ENCODE results near the gene C10orf90. TPM values are rescaled to one million over a fixed set of nuclear protein-coding genes. Genes with fewer than 3 reads are reported as not detected.

C10orf90 gene, protein sequence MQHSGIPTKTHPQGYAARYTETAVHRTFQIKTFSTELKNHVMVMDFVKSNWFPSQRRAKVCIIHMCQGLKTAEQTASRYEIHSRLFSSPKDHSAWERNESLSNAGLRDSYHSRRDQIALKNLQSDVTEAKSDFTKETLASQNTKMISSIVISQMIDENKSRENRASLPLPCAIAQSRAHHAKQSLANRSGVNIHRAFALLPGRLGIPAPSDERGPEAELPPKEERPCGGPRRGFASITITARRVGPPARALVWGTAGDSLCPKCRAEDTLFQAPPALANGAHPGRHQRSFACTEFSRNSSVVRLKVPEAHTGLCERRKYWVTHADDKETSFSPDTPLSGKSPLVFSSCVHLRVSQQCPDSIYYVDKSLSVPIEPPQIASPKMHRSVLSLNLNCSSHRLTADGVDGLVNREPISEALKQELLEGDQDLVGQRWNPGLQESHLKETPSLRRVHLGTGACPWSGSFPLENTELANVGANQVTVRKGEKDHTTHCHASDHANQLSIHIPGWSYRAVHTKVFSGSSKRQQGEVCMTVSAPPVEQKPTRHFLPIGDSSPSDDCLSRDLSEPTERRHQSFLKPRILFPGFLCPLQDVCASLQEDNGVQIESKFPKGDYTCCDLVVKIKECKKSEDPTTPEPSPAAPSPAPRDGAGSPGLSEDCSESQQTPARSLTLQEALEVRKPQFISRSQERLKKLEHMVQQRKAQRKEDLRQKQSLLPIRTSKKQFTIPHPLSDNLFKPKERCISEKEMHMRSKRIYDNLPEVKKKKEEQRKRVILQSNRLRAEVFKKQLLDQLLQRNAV
- 0.41 TPM for total RNA-seq

DNA sequence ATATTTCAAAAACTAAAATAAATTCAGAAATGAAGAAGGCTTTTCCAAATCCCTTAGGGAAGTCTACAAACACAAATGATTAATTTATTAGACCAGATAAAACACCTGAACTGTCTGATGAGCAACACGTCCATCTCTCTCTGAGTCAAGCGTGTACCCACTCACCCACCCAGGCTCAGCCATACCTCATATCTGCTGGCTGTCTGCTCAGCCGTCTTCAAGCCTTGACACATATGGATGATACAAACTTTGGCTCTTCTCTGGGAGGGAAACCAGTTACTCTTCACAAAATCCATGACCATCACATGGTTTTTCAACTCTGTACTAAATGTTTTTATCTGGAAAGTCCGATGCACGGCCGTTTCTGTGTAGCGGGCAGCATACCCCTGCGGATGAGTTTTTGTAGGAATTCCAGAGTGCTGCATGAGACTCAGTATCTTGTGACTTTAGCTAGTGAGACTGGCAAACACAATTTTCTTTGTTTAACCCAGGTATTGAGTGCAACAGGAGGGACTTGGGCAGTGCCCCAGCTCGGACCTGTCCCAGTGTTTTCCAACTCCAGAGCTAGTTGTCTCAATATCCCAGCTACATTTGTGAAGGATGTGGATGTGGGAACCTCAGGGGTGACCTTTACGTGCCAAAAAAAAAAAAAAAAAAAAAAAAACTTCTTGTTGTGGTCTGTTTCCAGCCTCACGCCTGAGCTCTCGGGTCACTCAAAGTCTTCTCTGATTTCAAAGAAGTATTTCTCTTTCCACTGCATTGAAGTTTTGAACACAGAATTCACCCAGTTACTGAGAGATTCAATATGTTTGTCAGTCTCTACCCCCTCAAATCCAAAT, at the start of gene C10orf90:
Gene C10orf90, minus strand, starts transcription at position 638 of the 839 bp plus-strand sequence. Its CDS starts 213 bp downstream, at position 425.
- FAIRE-seq = no peak

DNA sequence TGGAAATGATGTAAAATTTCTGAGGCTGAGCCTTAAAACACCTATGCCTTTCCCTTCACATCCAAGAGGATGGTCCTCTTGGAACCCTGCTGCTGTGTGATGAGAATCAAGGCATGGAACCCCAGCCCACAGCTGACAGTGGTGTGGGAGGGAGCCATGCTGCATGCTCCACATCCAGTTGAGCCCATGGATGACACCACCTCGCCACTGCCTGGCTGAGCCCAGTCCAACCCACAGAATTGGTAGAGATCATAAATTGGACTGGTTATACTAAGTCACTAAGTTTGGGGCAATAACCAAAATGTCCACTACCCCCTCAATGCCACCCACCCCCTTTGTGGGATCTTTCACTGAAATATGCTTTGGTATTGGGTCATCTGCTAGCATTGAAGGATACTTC, 45.9 kb upstream of the C10orf90 start:
- DNase-seq (ENCODE audit: low spot score in 2 of 2) (no peak), FAIRE-seq (no peak)

More for the DNA sequence above, at the start of gene C10orf90:
- DNase-seq (ENCODE audit: low spot score in 2 of 2) = no peak

DNA sequence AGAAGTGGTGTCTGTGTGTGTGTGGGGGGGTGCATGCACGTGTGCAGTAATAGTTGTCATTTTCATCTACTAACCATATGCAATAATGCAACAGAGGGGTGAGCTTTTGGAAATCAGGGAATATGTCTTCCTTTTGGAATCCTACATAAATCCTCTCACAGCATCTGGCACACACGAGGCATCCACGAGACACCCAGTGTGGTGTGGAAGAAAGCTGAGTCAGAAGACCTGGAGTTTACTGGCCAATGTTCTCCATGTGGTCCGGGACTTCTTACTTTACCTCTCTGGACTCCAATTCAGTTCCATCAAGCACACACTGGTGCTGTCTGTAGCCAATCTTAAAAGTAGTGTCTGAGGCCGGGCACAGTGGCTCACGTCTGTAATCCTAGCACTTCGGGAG, 43.1 kb upstream of the C10orf90 start:
- DNase-seq (ENCODE audit: low spot score in 2 of 2) = no peak
- FAIRE-seq = no peak

DNA sequence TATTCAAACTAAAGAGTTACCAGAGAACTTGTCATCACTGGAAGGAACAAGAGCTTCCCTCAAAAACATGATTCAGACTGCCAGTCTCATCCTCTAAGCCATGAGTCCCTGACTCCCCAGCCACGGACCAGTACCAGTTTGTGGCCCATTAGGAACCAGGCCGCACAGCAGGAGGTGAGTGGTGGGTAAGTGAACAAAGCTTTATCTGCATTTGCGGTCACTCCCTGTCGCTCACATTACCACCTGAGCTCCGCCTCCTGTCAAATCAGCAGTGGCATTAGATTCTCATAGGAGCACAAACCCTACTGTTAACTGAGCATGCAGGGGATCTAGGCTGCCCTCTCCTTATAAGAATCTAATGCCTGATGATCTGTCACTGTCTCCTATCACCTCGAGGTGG, 42.2 kb upstream of the C10orf90 start:
- no peak for DNase-seq (ENCODE audit: low spot score in 2 of 2)
- no peak for FAIRE-seq

DNA sequence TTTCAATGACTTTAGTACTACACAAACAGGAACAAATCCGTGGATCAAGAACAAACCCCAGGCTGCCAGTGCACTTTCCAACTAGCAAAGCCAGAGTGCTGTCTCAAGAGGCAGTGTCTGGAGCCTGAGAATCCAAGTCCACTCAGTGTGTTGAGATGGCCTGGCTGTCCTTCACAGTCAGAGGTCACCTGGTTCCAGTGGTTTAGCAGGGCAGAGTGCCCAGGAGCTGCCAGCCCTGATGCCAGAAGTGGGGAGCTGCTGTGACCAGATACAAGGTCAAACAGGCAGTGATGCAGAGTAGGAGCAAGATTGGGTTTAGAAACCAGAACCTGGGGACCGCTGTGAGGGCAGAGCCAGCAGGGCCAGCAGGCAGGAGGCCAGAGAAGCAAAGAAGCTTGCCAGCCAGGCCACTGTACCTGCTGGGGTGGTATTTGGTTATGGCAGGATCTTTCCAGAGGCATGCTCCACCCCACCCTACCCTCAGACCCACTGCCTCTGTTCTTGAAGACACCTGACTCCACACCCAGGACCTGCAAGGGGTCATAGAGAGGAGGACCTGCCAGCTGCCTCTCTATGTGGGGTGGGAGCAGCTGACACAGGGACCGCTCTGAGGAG, 35.6 kb upstream of the C10orf90 start:
- no peak for FAIRE-seq
- DNase-seq (ENCODE audit: low spot score in 2 of 2) = no peak

DNA sequence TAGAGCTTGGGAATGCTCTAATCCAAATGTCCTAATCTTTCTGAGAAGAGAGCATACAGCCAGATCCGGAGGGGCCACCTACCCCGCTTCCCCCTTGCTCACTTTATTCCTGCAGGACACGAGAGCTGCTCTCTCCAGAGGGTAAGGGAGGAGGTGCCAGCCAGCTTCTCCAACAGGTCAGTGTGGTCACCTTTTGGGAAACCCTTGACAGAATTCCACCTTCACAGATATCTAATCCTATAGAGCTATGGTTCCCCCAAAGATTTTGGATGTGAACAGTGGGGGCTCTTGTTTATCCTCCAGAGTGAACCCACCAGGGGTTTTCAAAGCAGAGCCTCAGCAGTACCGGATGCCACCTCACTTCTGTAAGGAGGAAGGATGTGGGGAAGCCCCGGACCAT, 34.6 kb upstream of the C10orf90 start:
- no peak for FAIRE-seq
- DNase-seq (ENCODE audit: low spot score in 2 of 2) = no peak

DNA sequence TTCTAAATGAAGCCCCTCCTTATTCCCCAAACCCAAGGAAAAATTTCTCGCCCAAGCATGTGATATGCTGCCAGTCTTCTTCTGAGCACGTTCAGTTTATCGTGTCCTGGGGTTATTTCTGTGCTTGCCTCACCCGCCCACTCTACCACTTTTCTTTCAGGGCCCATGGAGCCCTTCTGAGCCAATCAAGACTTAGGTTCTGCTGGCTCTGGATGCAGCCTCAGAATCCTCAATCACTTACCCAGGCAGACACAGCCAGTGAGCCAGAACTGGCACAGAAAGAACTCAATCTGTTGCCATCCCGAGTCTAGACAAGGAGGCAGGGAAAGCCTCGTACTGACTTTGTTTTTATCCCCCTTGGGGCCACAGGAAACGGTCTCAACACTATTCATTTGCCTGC, 34.2 kb upstream of the C10orf90 start:
- DNase-seq (ENCODE audit: low spot score in 2 of 2) (no peak), FAIRE-seq (no peak)

DNA sequence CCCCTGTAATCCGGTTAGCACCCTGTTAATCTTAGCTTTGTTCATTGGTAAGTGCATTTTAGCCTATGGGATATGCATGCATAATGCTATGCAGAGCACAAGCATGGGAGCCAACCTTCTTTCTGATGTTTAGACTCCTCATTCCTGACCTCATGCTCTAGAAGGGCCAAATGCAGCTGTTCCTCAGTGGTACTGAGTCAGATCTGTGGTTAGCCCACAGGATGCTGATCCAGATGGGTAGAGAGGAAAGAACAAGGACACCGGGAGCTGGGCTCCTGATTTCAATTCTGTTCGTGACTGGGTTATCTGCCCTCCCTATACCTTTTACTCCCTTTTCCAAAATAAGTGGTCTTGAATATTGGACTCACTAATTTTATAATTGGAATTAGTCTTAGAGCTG, 31.7 kb upstream of the C10orf90 start:
- FAIRE-seq = no peak
- no peak for DNase-seq (ENCODE audit: low spot score in 2 of 2)

DNA sequence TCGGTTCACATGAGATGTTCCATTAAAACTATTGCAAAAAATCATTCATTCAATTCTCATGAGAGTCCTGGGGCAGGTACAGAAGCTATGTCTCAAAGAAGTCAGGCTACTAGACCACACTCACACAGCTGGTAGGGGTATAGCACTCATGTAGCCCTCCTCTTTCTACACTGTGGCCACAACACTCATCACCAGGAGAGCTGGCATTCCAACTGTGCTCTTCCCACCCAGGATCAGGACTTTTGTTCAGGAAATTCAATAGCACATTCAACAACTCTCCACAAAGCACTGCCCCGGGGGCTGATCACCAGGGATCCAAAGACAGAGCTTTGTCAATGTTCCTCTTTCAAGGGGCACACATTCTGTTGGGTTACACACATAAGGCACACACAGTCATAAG, 31.0 kb upstream of the C10orf90 start:
- FAIRE-seq (no peak), DNase-seq (ENCODE audit: low spot score in 2 of 2) (no peak)

DNA sequence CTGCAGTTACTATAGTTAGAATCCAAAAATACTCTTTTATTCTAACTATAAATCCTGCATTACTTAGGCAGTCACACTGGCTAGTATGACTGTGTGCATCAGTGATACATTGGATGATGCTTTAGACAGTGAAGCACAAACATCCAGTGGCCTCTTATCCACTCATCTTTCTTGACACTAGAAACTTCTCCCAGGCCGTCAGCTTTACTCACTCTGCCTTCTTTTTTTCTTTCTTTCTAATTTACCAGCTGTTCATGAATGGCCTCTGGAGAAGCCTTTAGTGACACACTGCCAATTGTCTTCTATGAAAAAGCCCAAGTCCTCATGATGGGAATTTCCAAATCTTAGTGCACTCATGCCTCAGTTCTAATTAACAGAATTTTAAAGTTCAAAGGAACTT, 26.2 kb upstream of the C10orf90 start:
- DNase-seq (ENCODE audit: low spot score in 2 of 2) (no peak), FAIRE-seq (no peak)

DNA sequence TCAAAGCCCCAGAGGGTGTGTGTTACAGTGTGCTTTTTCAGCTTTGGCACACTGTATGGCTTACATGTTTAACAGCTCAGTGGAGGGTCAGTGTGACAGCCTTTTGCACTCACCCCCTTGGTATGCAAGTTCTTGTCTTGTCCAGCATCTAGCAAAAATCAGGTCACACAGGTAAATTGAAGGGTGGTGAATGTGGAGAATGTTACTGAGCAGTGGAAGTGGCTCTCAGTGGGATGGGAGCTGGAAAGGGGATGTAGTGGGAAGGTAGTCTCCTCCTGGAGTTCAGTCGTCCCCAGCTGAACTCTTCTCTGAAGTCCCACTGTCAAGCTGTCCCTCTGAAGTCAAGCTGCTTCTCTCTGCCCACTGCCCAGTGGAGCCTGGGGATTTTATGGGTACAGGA, 21.0 kb upstream of the C10orf90 start:
- FAIRE-seq (no peak), DNase-seq (ENCODE audit: low spot score in 2 of 2) (no peak)

DNA sequence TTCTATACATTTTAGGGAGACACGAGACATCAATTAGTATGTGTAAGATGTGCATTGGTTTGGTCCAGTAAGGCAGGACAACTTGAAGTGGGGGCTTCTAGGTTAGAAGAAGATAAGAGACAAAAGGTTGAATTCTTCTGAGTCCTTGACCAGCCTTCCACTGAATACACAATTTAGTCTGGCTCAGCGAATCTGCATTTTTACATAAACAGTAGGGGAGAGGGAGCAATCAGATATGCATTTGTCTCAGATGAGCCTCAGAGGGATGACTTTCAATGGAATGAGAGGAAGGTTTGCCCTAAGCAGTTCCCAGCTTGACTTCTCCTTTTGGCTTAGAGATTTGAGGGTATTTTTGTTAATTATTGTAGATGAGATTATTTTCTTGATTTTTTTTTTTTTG, 20.0 kb upstream of the C10orf90 start:
- FAIRE-seq (no peak), DNase-seq (ENCODE audit: low spot score in 2 of 2) (no peak)

DNA sequence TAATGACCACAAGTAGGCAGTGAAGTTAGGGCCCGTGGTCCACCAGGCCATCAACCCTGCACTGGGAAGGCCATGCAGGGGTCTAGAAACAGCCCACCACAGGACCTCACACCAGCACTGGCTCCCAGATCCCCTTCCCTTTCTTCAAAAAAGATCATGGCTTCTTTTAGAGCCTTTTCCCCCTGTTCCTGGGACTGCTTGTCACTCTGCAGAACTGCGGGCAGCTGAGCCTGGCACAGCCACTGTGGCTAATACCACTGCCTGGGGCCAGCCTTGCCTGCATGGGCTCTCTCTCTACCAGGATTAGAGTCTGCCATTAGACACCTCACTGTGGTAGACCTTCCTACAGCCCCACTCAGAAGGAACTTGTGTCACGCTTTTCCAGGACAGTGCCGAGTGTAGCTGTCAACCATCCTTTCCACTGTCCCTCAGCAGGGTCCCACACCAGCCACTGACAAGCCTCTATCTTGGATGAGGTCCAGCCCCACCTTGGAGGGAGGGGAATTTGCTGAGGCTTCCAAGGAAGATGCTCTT, 19.0 kb upstream of the C10orf90 start:
- FAIRE-seq (no peak), DNase-seq (ENCODE audit: low spot score in 2 of 2) (no peak)

DNA sequence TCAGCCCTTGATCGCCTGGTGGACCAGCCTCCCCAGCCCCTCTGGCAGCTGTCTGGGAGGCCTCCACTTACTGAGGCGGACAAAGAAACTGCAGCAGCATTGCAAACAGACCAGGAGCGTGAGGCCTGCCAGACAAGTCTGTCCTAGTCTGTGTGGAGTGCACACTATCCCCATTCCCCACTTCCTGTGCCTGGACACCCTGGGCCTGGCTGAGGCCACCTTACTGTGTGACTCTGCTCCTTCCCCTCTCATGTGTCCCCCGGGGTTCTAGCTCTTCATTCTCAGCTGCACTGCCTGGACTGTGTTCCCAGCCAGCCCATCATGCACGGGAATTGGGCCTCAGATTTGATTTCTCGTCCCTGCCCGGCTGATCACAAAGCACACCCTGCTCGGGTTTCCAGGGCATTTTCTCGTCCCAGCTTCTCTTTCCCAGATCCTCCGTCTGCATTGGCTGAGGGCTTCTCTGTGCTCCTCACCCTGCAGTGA, 16.7 kb upstream of the C10orf90 start:
- no peak for FAIRE-seq
- DNase-seq (ENCODE audit: low spot score in 2 of 2) = no peak

DNA sequence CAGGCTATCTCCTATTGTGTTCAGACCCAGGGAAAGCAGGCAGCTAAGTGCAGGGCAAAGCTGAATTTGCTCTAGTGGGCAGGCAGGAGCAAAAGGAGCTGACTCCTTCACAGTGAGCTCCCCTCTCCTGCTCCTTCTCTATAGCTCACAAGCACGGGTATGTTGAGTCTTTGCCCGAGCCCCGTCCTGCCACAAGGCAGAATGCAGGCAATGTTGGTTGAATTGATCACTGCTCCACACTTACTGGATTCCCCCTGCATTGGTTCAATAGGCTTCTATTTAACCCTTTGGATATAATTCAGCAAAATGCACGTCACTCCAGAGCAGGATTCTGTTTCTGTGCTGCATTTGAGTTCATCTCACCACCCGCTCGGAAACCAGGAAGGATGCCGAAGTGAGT, 16.2 kb upstream of the C10orf90 start:
- no peak for FAIRE-seq
- no peak for DNase-seq (ENCODE audit: low spot score in 2 of 2)

DNA sequence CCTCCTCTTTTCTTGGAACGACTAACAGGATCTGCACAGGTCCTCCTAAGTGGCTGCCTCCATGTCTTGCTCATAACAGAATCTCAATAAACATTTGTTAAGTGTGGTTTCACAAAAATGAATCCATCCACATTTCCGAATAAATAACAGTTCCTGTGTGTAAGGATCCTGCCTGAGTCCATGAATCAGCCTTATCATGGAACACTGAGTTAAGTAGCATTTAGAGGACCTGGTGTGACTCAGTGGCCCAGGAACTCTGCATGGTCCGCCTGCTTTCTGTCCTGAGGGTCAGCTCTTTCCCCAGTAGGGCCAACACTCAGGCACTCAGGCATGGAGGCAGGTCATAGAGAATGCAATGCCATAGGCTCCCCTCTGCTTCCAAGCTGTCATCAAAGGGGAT, 15.8 kb upstream of the C10orf90 start:
- FAIRE-seq (no peak), DNase-seq (ENCODE audit: low spot score in 2 of 2) (no peak)

DNA sequence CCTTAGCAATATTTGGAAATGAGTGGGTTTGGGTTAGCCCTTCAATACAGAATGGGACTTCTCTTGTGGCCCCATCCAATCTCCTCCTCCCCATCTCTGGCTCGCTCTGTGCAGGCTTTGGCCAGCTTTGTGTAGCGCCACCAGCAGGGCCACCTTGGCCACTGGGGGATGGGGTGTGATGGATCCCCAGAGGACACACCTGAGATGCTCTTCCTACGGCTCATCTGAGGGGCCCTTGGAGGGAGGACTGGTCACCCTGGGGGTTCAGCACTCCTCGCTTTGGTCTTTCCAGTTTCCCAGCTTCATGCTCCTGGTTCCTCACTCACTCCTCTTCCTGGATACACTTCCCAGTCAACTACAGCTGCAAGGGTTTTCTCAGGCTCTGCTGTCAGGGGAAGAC, 15.3 kb upstream of the C10orf90 start:
- DNase-seq (ENCODE audit: low spot score in 2 of 2) (no peak), FAIRE-seq (no peak)

DNA sequence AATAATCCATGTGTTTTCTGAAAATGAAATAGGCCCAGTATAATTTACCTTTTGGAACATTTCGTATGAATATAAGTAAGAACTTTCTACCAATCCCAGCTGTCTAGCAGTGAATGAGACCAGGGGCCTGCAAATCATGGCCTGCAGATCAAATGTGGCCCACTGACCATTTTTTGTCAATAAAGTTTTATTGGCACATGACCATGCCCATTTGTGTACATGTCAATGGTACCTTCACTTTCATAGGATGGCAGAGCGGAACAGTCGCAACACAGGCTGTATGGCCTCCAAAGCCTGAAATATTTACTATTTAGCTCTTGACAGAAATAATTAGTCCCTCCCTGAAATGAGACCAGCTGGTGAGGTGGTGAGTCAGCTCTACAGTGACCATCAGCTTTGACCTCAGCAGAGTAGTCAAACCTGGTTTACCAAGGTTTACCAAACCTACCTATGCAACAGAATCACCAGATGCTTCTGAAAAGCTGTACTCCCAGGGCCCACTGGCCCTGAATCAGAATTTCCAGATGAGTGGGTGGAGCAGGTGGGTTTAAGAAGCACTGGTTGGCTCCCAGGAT, 13.8 kb upstream of the C10orf90 start:
- DNase-seq (ENCODE audit: low spot score in 2 of 2) (no peak), FAIRE-seq (no peak)

DNA sequence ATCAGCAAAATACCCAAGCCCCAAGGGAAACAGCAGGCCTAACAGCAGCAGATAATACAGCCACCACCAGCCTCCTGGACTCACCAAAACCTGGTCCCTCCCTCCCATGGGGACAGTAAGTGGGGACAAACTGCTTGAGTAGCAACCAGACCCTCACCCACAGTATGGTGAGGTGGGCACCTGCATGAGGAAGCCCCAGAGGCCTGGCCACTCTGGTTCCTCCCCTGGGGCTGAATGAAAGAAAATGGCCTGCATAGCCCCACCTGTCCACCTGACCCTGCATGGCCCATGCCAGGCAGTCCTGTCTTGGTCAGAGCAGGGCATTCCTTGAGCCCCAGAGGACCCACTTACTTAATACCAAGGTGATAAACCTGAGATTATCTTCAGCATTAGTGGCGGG, 13.0 kb upstream of the C10orf90 start:
- DNase-seq (ENCODE audit: low spot score in 2 of 2) (no peak), FAIRE-seq (no peak)
